Stimulated activated CD8-positive, alpha-beta memory T cell treated with anti-CD3 and anti-CD28 coated beads, Interleukin-4, amount 100 ng/mL, for 1 hour (primary cell): Measurements from ENCODE around the gene TMEM170A.
"Not testable (repeated sequence)": the region's sequence is repeated elsewhere in the genome, so short reads cannot be mapped to it uniquely, and the experiment has no call there.

Experiments used
- DNase-seq, 2 donors: peaks; one replicate each; pipeline ENCODE4 v3.0.0-alpha.2; 2020; ENCODE audit warnings: low read depth in 2 of 2, low spot score in 1 of 2

Gene TMEM170A, protein sequence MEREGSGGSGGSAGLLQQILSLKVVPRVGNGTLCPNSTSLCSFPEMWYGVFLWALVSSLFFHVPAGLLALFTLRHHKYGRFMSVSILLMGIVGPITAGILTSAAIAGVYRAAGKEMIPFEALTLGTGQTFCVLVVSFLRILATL

GRCh38 chr16:75464122-75464918 is at the start of gene TMEM170A:
TSS of gene TMEM170A (minus strand) at chr16:75464689. CDS start at chr16:75464600, 89 bp downstream.
- peak; percentile 92 to 97 for DNase-seq

GRCh38 chr16:75506574-75506973 is 42.1 kb upstream of the TMEM170A start:
- no peak for DNase-seq

DNA sequence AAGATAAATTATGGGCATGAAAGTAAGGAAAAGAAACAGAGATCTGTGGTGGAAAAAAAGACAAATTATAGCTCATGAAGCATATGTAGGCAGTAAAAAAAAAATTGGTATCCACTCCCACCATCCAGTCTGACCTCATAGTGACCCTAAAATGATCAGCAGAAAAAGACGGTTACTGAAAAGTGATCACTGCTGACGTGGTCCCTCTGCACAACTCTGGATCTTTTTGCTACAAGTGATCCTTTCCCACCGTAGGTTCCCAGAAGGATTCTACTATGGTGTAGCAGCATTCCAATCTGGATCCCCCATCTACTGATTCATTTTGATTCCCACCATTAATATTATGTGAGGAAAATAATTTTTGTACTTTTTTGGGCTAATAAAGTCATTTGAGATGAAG is 41.6 kb upstream of the TMEM170A start:
- DNase-seq, result no peak

GRCh38 chr16:75503801-75504200 is 39.3 kb upstream of the TMEM170A start:
- DNase-seq, result no peak

DNA sequence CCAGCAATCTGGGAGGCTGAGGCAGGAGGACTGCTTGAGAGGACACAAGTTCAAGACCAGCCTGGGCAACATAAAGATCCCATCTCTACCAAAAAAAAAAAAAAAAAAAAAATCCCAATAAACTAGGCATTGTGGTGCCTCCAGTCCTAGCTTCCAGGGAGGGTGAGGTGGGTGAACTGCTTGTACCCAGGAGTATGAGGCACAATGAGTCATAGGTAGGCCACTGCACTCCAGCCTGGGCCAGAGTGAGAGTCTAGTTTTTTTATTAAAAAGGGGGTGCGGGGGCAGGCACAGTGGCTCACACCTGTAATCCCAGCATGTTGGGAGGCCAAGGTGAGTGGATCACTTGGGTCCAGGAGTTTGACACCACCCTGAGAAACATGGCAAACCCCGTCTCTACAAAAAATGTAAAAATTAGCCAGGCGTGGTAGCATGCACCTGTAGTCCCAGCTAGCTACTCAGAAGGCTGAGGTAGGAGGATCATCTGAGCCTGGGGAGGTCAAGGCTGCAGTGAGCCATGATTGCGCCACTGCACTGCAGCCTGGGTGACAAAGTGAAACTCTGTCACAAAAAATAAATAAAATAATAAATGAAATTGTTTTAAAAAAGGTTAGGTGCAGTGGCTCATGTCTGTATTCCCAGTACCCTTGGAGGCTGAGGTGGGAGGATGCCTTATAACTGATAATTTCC is 38.6 kb upstream of the TMEM170A start:
- DNase-seq, result no peak

GRCh38 chr16:75501820-75502219 is 37.3 kb upstream of the TMEM170A start:
- not testable (repeated sequence) for DNase-seq

GRCh38 chr16:75501359-75501758 is 36.9 kb upstream of the TMEM170A start:
- DNase-seq, result no peak

- not testable (repeated sequence) for DNase-seq
Measured at GRCh38 chr16:75498605-75499322, 34.3 kb upstream of the TMEM170A start.

DNA sequence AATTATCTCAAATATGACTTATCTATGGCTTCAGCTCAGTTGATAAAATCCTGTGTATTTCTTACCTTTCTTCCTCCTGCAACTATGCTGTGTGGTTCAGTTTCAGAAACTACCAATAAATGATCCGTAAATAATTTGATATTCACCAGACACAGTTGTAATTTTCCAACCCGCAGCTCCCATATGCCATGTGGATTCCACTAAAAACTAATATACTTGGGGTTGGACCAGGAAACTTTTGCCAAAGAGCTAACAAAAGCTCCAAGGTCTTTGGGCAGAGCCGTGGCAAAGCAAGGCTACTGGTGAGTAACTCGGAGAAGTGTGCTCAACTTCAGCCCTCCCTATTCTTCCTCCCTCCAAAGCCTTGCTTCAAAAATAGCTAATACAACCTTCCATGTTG is 33.1 kb upstream of the TMEM170A start:
- DNase-seq, result no peak

- no peak for DNase-seq
Measured at GRCh38 chr16:75495076-75495674, 30.7 kb upstream of the TMEM170A start, which contains the start of gene CHST6. TSS of gene CHST6 (minus strand) at chr16:75495441. CDS start at chr16:75479828, 15,613 bp downstream.

DNA sequence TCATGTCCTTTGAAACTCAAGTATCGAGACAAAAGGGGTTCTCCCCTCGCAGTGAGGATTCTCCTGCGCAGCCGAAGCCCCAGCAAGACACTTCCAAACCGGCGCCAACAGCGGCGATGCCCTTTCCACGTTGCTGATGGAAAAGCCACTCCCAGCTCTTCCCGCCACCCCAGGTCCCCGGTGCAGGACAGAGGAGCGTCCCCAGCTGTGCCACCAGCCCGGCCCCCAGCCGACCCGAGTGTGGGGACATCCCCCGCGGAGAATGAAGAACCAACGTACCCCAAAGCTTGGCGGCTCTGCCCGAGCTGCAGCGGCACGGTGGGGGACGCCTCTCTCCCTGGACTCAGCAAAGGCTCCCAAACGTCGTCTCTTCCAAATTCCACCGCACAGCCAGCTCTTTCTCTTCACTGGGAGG is 30.2 kb upstream of the TMEM170A start:
- DNase-seq, result no peak

GRCh38 chr16:75494184-75494583 is 29.7 kb upstream of the TMEM170A start:
- no peak for DNase-seq

- no peak for DNase-seq
Measured at GRCh38 chr16:75491876-75492275, 27.4 kb upstream of the TMEM170A start.

- no peak for DNase-seq
Measured at GRCh38 chr16:75488322-75488721, 23.8 kb upstream of the TMEM170A start.

- no peak for DNase-seq
Measured at GRCh38 chr16:75486676-75487313, 22.3 kb upstream of the TMEM170A start.

- no peak for DNase-seq
Measured at GRCh38 chr16:75486014-75486675, 21.7 kb upstream of the TMEM170A start.

- DNase-seq, result no peak
Measured at GRCh38 chr16:75485230-75486013, 20.9 kb upstream of the TMEM170A start.

DNA sequence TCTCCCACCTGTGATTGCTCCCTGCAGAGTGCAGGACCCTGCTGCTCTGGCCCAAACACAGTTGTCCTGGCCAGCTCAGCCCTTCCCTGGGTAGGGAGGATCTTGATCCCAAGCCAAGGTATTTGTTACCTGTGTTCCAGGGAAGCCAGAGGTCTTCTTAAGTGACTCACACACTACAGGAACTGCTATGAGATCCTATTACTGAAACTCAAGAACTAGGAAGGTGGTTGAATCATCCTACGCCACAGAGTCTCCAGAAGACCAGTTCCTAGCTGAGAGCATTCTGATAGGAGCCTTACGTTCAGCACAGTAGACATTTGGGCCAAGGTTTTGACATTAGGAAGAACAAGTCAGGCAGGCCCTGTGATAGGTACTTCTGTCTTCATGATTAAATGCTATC is 18.7 kb upstream of the TMEM170A start:
- no peak for DNase-seq
